Mesenchymal stem cell (in vitro differentiated cells and primary cell): ENCODE data around the gene TXNDC5.

ENCODE experiments used
- DNase-seq: peaks from one replicate; pipeline ENCODE4 v3.0.0-alpha.2; 2013
- H2AFZ ChIP-seq: one replicate; pipeline ENCODE4 v1.6.1; 2013; ENCODE audit warnings: low read depth, mild to moderate bottlenecking, control low read depth, inconsistent platforms, low read length, moderate library complexity
- H2AK5ac ChIP-seq: 2 replicates; pipeline ENCODE4 v1.6.1; 2013; ENCODE audit warnings: low read length, moderate library complexity, mild to moderate bottlenecking, inconsistent platforms; ENCODE audit not compliant: severe bottlenecking
- H2BK120ac ChIP-seq: one replicate; pipeline ENCODE4 v1.6.1; 2013; ENCODE audit warnings: low read depth, mild to moderate bottlenecking, inconsistent platforms, low read length, moderate library complexity
- H2BK12ac ChIP-seq, 2 experiments: one replicate each; pipeline ENCODE4 v1.6.1; 2013; ENCODE audit warnings: inconsistent platforms in 2 of 2, low read length in 2 of 2, mild to moderate bottlenecking in 2 of 2, moderate library complexity in 2 of 2, control low read depth in 1 of 2
- H2BK15ac ChIP-seq: one replicate; pipeline ENCODE4 v1.6.1; 2013; ENCODE audit warnings: mild to moderate bottlenecking, low read depth, inconsistent platforms; ENCODE audit not compliant: poor library complexity, severe bottlenecking
- H2BK5ac ChIP-seq: 2 replicates; pipeline ENCODE4 v1.6.1; 2013; ENCODE audit warnings: low read depth, mild to moderate bottlenecking, low read length, control low read depth, inconsistent platforms; ENCODE audit not compliant: poor library complexity, severe bottlenecking
- H3K14ac ChIP-seq, 2 experiments: one replicate each; pipeline ENCODE4 v1.6.1; 2013; ENCODE audit warnings: inconsistent platforms in 2 of 2, low read length in 2 of 2, control low read depth in 1 of 2, mild to moderate bottlenecking in 1 of 2, moderate library complexity in 1 of 2
- H3K18ac ChIP-seq, 2 experiments: one replicate each; pipeline ENCODE4 v1.6.1; 2013; ENCODE audit warnings: inconsistent platforms in 2 of 2, low read length in 2 of 2, control low read depth in 1 of 2, low read depth in 1 of 2, mild to moderate bottlenecking in 1 of 2
- H3K23ac ChIP-seq, 2 experiments: one replicate each; pipeline ENCODE4 v1.6.1; 2013; ENCODE audit warnings: inconsistent platforms in 2 of 2, low read length in 2 of 2, mild to moderate bottlenecking in 2 of 2, moderate library complexity in 2 of 2, control low read depth in 1 of 2
- H3K27ac ChIP-seq: 2 replicates; pipeline ENCODE4 v1.5.1; 2013; ENCODE audit warnings: mild to moderate bottlenecking, moderate library complexity, low read length, control low read depth, inconsistent platforms; ENCODE audit not compliant: poor library complexity, severe bottlenecking
- H3K27me3 ChIP-seq, 2 experiments: 2 replicates each; pipeline versions ENCODE4 v1.6.1 to v1.7.0; 2013; ENCODE audit warnings: low read length in 2 of 2, mild to moderate bottlenecking in 2 of 2, moderate library complexity in 2 of 2, control low read depth in 1 of 2, inconsistent platforms in 1 of 2; ENCODE audit not compliant: control insufficient read depth in 1 of 2, insufficient read depth in 1 of 2
- H3K36me3 ChIP-seq, 2 experiments: 2 replicates each; pipeline versions ENCODE4 v1.6.1 to v1.7.0; 2013; ENCODE audit warnings: low read length in 2 of 2, control low read depth in 1 of 2, inconsistent platforms in 1 of 2, low read depth in 1 of 2, mild to moderate bottlenecking in 1 of 2; ENCODE audit not compliant: insufficient read depth in 2 of 2, control insufficient read depth in 1 of 2
- H3K4ac ChIP-seq, 2 experiments: one replicate each; pipeline ENCODE4 v1.6.1; 2013; ENCODE audit warnings: inconsistent platforms in 2 of 2, low read length in 2 of 2, mild to moderate bottlenecking in 2 of 2, moderate library complexity in 2 of 2, control low read depth in 1 of 2, low read depth in 1 of 2
- H3K4me1 ChIP-seq: 2 replicates; pipeline ENCODE4 v1.6.1; 2013; ENCODE audit warnings: low read depth, low read length, control low read depth; ENCODE audit not compliant: control insufficient read depth, insufficient read depth
- H3K4me2 ChIP-seq: 2 replicates; pipeline ENCODE4 v1.6.1; 2013; ENCODE audit warnings: low read length, mild to moderate bottlenecking, inconsistent platforms; ENCODE audit not compliant: poor library complexity, severe bottlenecking
- H3K4me3 ChIP-seq, 2 experiments: 2 replicates each; pipeline versions ENCODE4 v1.5.1 to v1.7.0; 2013; ENCODE audit warnings: low read length in 2 of 2, mild to moderate bottlenecking in 2 of 2, control low read depth in 1 of 2, low read depth in 1 of 2; ENCODE audit not compliant: insufficient read depth in 1 of 2
- H3K79me1 ChIP-seq: replicated peaks from 2 replicates; pipeline ENCODE4 v1.6.1; 2013; ENCODE audit warnings: mild to moderate bottlenecking, control low read depth, low read length, inconsistent platforms; ENCODE audit not compliant: poor library complexity, severe bottlenecking
- H3K9ac ChIP-seq: 2 replicates; pipeline ENCODE4 v1.7.0; 2013; ENCODE audit warnings: mild to moderate bottlenecking, low read length, moderate library complexity
- H3K9me3 ChIP-seq: 2 replicates; pipeline ENCODE4 v1.7.0; 2013; ENCODE audit warnings: mild to moderate bottlenecking, low read length; ENCODE audit not compliant: control insufficient read depth
- H4K8ac ChIP-seq: one replicate; pipeline ENCODE4 v1.6.1; 2013; ENCODE audit warnings: inconsistent platforms, mild to moderate bottlenecking, low read length, moderate library complexity
- H4K91ac ChIP-seq: one replicate; pipeline ENCODE4 v1.6.1; 2013; ENCODE audit warnings: mild to moderate bottlenecking, low read length, inconsistent platforms
- WGBS: methylation state at CpG from one replicate; pipeline ENCODE4 v1.1.7; 2013; ENCODE audit warnings: mixed read lengths; 5-methylcytosine and 5-hydroxymethylcytosine counted together

The TXNDC5 gene

DNA sequence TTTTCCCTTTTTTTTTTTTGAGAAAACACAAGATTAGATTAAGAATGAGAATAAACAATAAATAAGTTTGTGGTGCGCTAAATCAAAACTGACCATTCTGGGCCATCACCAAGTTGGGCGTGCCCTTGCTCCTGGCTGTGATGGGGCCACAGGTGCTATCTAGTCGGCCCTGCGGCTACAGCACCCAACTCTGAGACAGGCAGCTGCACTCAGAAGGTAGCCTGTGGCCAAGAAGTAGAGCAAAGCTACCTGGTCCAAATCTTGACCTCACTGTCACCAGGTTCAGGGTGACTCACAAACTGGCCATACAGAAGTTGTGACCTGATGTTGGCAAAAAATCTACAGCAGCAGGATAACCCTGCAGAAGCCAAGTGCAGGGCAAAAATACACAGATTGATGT, 3.4 kb downstream of the TXNDC5 start:
- no peak overlapping the region for H3K14ac ChIP-seq
- no peak overlapping the region for H3K27ac ChIP-seq
- no peak overlapping the region for H3K23ac ChIP-seq
- no peak overlapping the region for H3K9ac ChIP-seq
- H3K4me3 ChIP-seq: no peak overlapping the region
- no peak for DNase-seq
- H2AFZ ChIP-seq: no peak overlapping the region
- peaks cover 37% of the 10 kb centered on the region for H3K79me1 ChIP-seq
- 98% methylated on average over 4 of the region's 4 CpGs for WGBS
- peak overlapping the region; percentile 1 for H3K4me2 ChIP-seq
- H4K8ac ChIP-seq: no peak overlapping the region
- peaks cover 0 to 9% of the 10 kb centered on the region in 2 experiments for H3K27me3 ChIP-seq
- H2BK5ac ChIP-seq: no peak overlapping the region
- H2BK120ac ChIP-seq: no peak overlapping the region
- H2AK5ac ChIP-seq: no peak overlapping the region
- H3K36me3 ChIP-seq: peaks cover 23 to 26% of the 10 kb centered on the region in 2 experiments
- no peak overlapping the region for H2BK15ac ChIP-seq
- H4K91ac ChIP-seq: no peak overlapping the region
- H3K9me3 ChIP-seq: no peaks in the 10 kb centered on the region
- H3K18ac ChIP-seq: no peak overlapping the region
- H3K4me1 ChIP-seq: peaks cover 19% of the 10 kb centered on the region
- no peak overlapping the region for H2BK12ac ChIP-seq
- H3K4ac ChIP-seq: no peak overlapping the region

GRCh38 chr6:7906741-7907140, 3.8 kb downstream of the TXNDC5 start:
- Histone ChIP-seq H3K4ac (no peak overlapping the region), H3K18ac (no peak overlapping the region), H2AK5ac (no peak overlapping the region), H2BK120ac (no peak overlapping the region), H3K36me3 (peaks cover 27 to 30% of the 10 kb centered on the region in 2 experiments), H3K14ac (no peak overlapping the region), H3K23ac (peak overlapping the region in 1 of 2 experiments; percentile 92), H2BK15ac (no peak overlapping the region), H3K9me3 (no peaks in the 10 kb centered on the region), H3K4me1 (peaks cover 19% of the 10 kb centered on the region), H4K8ac (no peak overlapping the region), H2BK12ac (peak overlapping the region in 1 of 2 experiments; percentile 50), H2AFZ (no peak overlapping the region), H4K91ac (no peak overlapping the region), H3K27me3 (peaks cover 0 to 7% of the 10 kb centered on the region in 2 experiments), H2BK5ac (no peak overlapping the region), H3K9ac (no peak overlapping the region), H3K79me1 (peaks cover 41% of the 10 kb centered on the region), H3K4me2 (no peak overlapping the region), H3K4me3 (no peak overlapping the region), H3K27ac (no peak overlapping the region)
- no peak for DNase-seq
- 97% methylated on average over 4 of the region's 4 CpGs for WGBS

DNA sequence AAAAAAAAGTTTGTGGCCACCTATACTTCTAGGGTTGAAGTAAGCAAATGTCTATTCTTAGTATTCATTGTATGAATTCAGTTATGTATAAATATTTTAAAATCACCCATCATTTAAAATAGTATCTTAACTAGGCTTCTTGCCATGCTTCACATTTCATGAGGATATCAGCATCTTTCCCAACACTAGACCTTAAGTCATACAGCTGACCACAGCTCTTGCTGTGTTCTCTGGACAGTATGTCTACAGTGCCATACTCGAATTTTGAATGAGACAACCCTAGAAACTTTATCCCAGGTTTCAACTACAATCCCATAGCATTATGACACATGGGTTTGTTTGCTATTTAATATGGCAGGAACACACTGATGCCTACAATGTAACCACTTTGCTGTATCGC, 5.2 kb downstream of the TXNDC5 start:
- Histone ChIP-seq H3K27ac (no peak overlapping the region), H3K4me1 (peaks cover 19% of the 10 kb centered on the region), H3K27me3 (no peaks in the 10 kb centered on the region), H2BK15ac (no peak overlapping the region), H3K18ac (no peak overlapping the region), H3K4me3 (no peak overlapping the region), H3K9me3 (no peaks in the 10 kb centered on the region), H2AK5ac (no peak overlapping the region), H3K14ac (no peak overlapping the region), H2BK120ac (no peak overlapping the region), H4K91ac (no peak overlapping the region), H2BK5ac (no peak overlapping the region), H3K4me2 (no peak overlapping the region), H4K8ac (no peak overlapping the region), H3K79me1 (peaks cover 52% of the 10 kb centered on the region), H3K23ac (no peak overlapping the region), H3K36me3 (peaks cover 34 to 43% of the 10 kb centered on the region in 2 experiments), H2AFZ (no peak overlapping the region), H2BK12ac (no peak overlapping the region), H3K9ac (no peak overlapping the region), H3K4ac (no peak overlapping the region)
- WGBS: 94% methylated on average over 2 of the region's 2 CpGs
- no peak for DNase-seq

- no peak overlapping the region for H2AK5ac ChIP-seq
- no peak overlapping the region for H4K91ac ChIP-seq
- no peak overlapping the region for H3K4ac ChIP-seq
- no peaks in the 10 kb centered on the region for H3K9me3 ChIP-seq
- no peaks in the 10 kb centered on the region for H3K27me3 ChIP-seq
- no peak overlapping the region for H3K23ac ChIP-seq
- H4K8ac ChIP-seq: no peak overlapping the region
- no peak overlapping the region for H3K4me2 ChIP-seq
- no peak overlapping the region for H3K9ac ChIP-seq
- no peak overlapping the region for H3K18ac ChIP-seq
- WGBS: 96% methylated on average over 5 of the region's 5 CpGs
- H2BK15ac ChIP-seq: no peak overlapping the region
- peaks cover 34 to 49% of the 10 kb centered on the region in 2 experiments for H3K36me3 ChIP-seq
- no peak overlapping the region for H2BK5ac ChIP-seq
- no peak for DNase-seq
- no peak overlapping the region for H2BK12ac ChIP-seq
- H3K14ac ChIP-seq: no peak overlapping the region
- H3K27ac ChIP-seq: no peak overlapping the region
- H2AFZ ChIP-seq: no peak overlapping the region
- peaks cover 52% of the 10 kb centered on the region for H3K79me1 ChIP-seq
- H2BK120ac ChIP-seq: no peak overlapping the region
- H3K4me1 ChIP-seq: peaks cover 20% of the 10 kb centered on the region
- H3K4me3 ChIP-seq: no peak overlapping the region
Measured at GRCh38 chr6:7904654-7905319, 5.8 kb downstream of the TXNDC5 start.
